ENCODE measurements around the gene MRPL38. TPM values are rescaled to one million over a fixed set of nuclear protein-coding genes. Genes with fewer than 3 reads are reported as not detected.

Gene MRPL38
- total and polyA plus RNA-seq, 2 donors (not counting 1 experiment from before 2014, with no cell fraction given), result 126 to 127 TPM

DNA sequence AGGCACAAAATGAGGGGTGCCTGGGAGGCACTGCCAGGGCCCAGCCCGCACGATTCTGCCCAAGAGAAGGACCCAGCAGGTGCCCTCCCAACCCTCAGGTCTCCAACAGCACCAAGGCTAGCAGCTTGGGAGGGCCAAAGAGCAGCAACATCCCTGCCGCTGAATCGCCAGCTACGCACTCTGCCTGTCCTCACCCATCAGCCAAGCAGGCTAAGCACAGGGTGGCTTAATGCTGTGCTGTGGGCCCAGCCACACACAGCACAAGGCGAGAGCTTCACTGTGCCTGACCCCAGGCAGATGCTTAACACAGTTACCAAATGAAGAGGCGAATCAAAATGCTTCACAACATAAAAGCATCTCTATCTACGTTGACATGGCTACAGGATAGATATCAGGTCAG is 10.6 kb upstream of the MRPL38 start:
- Mint-ChIP-seq H3K27ac (no peak overlapping the region), H3K27me3 (no peaks in the 10 kb centered on the region), H3K4me1 (no peaks in the 10 kb centered on the region), H3K4me3 (no peak overlapping the region), H3K9me3 (ENCODE audit: insufficient read depth) (no peaks in the 10 kb centered on the region)
- no peaks in the 10 kb centered on the region for H3K79me2 ChIP-seq (ENCODE audit: control insufficient read depth, insufficient read depth, low read length)
- no peak for DNase-seq
- TF ChIP-seq EZH2 (IDR thresholded peaks at IDR 0.05; ENCODE audit: borderline replicate concordance, insufficient read depth, low read depth, low read length, poor library complexity, severe bottlenecking) (no peak), CTCF (IDR thresholded peaks at IDR 0.05) (no peak)
- WGBS (ENCODE audit: insufficient coverage), result 99% methylated on average over 6 of the region's 8 CpGs
- no peak overlapping the region for H3K27ac ChIP-seq (ENCODE audit: low read length in 2 of 2)
- no peak overlapping the region for H3K4me2 ChIP-seq (replicated peaks; ENCODE audit: low read depth, low read length, poor library complexity, severe bottlenecking)
- H3K36me3 ChIP-seq (replicated peaks in 1 of 2; ENCODE audit: control extremely low read depth in 1 of 2, control insufficient read depth in 1 of 2, extremely low read depth in 1 of 2, insufficient read depth in 2 of 2, low read length in 1 of 2), result peaks cover 1 to 7% of the 10 kb centered on the region in 2 experiments
- H3K4me3 ChIP-seq (ENCODE audit: control extremely low read depth in 1 of 5, extremely low read depth in 1 of 5, insufficient read depth in 1 of 5, low read depth in 2 of 5, low read length in 4 of 5), result no peak overlapping the region
- no peaks in the 10 kb centered on the region for H3K27me3 ChIP-seq (replicated peaks in 1 of 4; ENCODE audit: control extremely low read depth in 1 of 4, control insufficient read depth in 3 of 4, insufficient read depth in 4 of 4, low read length in 3 of 4)
- H2AFZ ChIP-seq (ENCODE audit: insufficient read depth, low read depth, low read length, poor library complexity, severe bottlenecking), result no peak overlapping the region
- ChIA-PET CTCF (interaction anchor here (1.0 kb wide), 1 partner anchor 99 kb away, joined by 4 read pairs; no protein-coding TSS in a partner anchor), POLR2A (interaction anchor here (0.6 kb wide), 1 partner anchor 28 kb away, joined by 3 read pairs; no protein-coding TSS in a partner anchor)
- H3K9ac ChIP-seq (ENCODE audit: low read length), result no peak overlapping the region
- intact Hi-C loops (cut with micrococcal nuclease), result no loop called here
- no peaks in the 10 kb centered on the region for H4K20me1 ChIP-seq (ENCODE audit: control insufficient read depth, insufficient read depth, low read length, poor library complexity, severe bottlenecking)
- ATAC-seq (ENCODE audit: low read depth), result no peak
- H3K9me3 ChIP-seq (ENCODE audit: control extremely low read depth in 1 of 3, control insufficient read depth in 2 of 3, insufficient read depth in 1 of 3, low read length in 2 of 3), result no peaks in the 10 kb centered on the region
- H3K4me1 ChIP-seq (ENCODE audit: control insufficient read depth in 2 of 2, insufficient read depth in 2 of 2, low read length in 2 of 2), result no peaks in the 10 kb centered on the region

DNA sequence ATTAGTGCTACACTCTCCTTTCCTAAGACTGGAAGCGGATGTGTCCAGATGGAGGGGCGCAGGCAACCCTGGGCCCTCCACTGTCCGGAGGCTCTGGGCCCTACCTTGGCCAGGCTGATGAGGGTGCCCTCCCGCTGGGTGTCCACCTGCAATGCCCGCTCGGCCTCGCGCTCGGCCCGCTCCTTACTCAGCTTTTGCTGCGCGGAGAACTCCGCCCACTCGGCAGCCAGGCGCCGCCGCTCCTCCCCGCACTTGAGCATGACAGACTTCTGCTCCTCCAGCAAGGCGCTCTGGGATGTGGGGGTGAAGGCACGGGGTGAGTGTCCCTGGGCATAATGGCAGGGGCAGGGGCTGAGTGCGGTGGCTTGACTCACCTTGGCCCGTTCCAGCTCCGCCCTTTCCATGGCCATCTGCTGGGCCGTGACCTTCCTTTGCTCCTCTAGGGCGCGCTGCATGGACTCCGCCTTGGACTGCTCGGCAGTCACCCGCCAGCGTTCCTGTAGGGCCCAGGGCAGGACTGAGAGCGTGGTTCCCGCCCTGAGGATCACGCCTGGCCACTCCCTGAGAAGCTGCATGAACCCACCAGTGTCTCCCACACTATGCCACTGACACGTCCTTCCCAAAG is 10.1 kb upstream of the MRPL38 start:
- ATAC-seq (ENCODE audit: low read depth), result no peak
- no peak overlapping the region for H3K4me3 Mint-ChIP-seq
- Histone ChIP-seq H2AFZ (ENCODE audit: insufficient read depth, low read depth, low read length, poor library complexity, severe bottlenecking) (no peak overlapping the region), H3K4me1 (ENCODE audit: control insufficient read depth in 2 of 2, insufficient read depth in 2 of 2, low read length in 2 of 2) (no peaks in the 10 kb centered on the region), H3K9me3 (ENCODE audit: control extremely low read depth in 1 of 3, control insufficient read depth in 2 of 3, insufficient read depth in 1 of 3, low read length in 2 of 3) (no peaks in the 10 kb centered on the region), H3K36me3 (replicated peaks in 1 of 2; ENCODE audit: control extremely low read depth in 1 of 2, control insufficient read depth in 1 of 2, extremely low read depth in 1 of 2, insufficient read depth in 2 of 2, low read length in 1 of 2) (peaks cover 1 to 7% of the 10 kb centered on the region in 2 experiments), H3K27ac (ENCODE audit: low read length in 2 of 2) (no peak overlapping the region), H4K20me1 (ENCODE audit: control insufficient read depth, insufficient read depth, low read length, poor library complexity, severe bottlenecking) (no peaks in the 10 kb centered on the region), H3K27me3 (replicated peaks in 1 of 4; ENCODE audit: control extremely low read depth in 1 of 4, control insufficient read depth in 3 of 4, insufficient read depth in 4 of 4, low read length in 3 of 4) (no peaks in the 10 kb centered on the region), H3K4me3 (ENCODE audit: control extremely low read depth in 1 of 5, extremely low read depth in 1 of 5, insufficient read depth in 1 of 5, low read depth in 2 of 5, low read length in 4 of 5) (no peak overlapping the region), H3K4me2 (replicated peaks; ENCODE audit: low read depth, low read length, poor library complexity, severe bottlenecking) (no peak overlapping the region), H3K9ac (ENCODE audit: low read length) (no peak overlapping the region), H3K79me2 (ENCODE audit: control insufficient read depth, insufficient read depth, low read length) (no peaks in the 10 kb centered on the region)
- no peaks in the 10 kb centered on the region for H3K9me3 Mint-ChIP-seq (ENCODE audit: insufficient read depth)
- TF ChIP-seq CTCF (IDR thresholded peaks at IDR 0.05) (no peak), EZH2 (IDR thresholded peaks at IDR 0.05; ENCODE audit: borderline replicate concordance, insufficient read depth, low read depth, low read length, poor library complexity, severe bottlenecking) (no peak)
- POLR2A ChIA-PET, result no interaction called here
- intact Hi-C loops (cut with micrococcal nuclease), result no loop called here
- no peak for DNase-seq
- no peaks in the 10 kb centered on the region for H3K4me1 Mint-ChIP-seq
- 96% methylated on average over 28 of the region's 34 CpGs for WGBS (ENCODE audit: insufficient coverage)
- no peak overlapping the region for H3K27ac Mint-ChIP-seq
- no peaks in the 10 kb centered on the region for H3K27me3 Mint-ChIP-seq
- CTCF ChIA-PET, result no interaction called here
